Pancreas (tissue), 10 donors: Measurements from ENCODE around the gene TOX2. TPM values are rescaled to one million over a fixed set of nuclear protein-coding genes. Genes with fewer than 3 reads are reported as not detected.

ENCODE experiments used
- ATAC-seq, 4 donors: fragments of 200-7000 bp; cut with Tn5 transposase; one replicate each; pipeline versions ENCODE4 v1.8.0 to v1.9.1; 2020; ENCODE audit warnings: mild to moderate bottlenecking in 4 of 4, moderate library complexity in 4 of 4
- DNase-seq, 6 donors: peaks; one replicate each; pipeline ENCODE4 v3.0.0-alpha.2; 2020
- FAIRE-seq: peaks from 2 replicates; lab custom pipeline; 2012; peaks lifted over from hg19 to GRCh38; lab: Jason Lieb, UNC
- H3K27ac ChIP-seq, 4 donors: fragments of 200-600 bp; sonication (generic); 1 replicate in 3 of 4; 2 replicates in 1 of 4; pipeline versions ENCODE4 v1.5.0 to v1.8.0; 2020
- H3K27me3 ChIP-seq, 4 donors: fragments of 200-600 bp; one replicate each; pipeline ENCODE4 v1.8.0; 2021
- H3K36me3 ChIP-seq, 3 donors: fragments of 200-600 bp; sonication (generic) in 1 of 3; one replicate each; pipeline versions ENCODE4 v1.5.0 to v1.8.0; 2020 to 2021
- H3K4me1 ChIP-seq, 3 donors: fragments of 200-600 bp; one replicate each; pipeline ENCODE4 v1.8.0; 2021
- H3K4me3 ChIP-seq, 4 donors: fragments of 200-600 bp; sonication (generic) in 2 of 4; one replicate each; pipeline versions ENCODE4 v1.5.0 to v1.8.0; 2020 to 2021
- H3K9me3 ChIP-seq, 4 donors: fragments of 200-600 bp; one replicate each; pipeline ENCODE4 v1.8.0; 2021
- WGBS, 2 donors: extraction: QIAGEN DNeasy Blood & Tissue Kit; methylation state at CpG; one replicate each; pipeline ENCODE4 v1.1.7; 2013; 5-methylcytosine and 5-hydroxymethylcytosine counted together
- intact Hi-C, 3 donors: fragments of 100-400 bp; cut with DNase I; formaldehyde crosslinking; loops; one replicate each; pipeline versions ENCODE4 v1.11.1 to v1.14.2; 2022
- polyA plus RNA-seq, 2 donors: library from polyadenylated mRNA; stranded (reverse); fragments of 200-250 nt; gene quantifications; one replicate each; pipeline ENCODE4 v1.2.3, GENCODE V29; 2013
- total RNA-seq, 6 donors: library from RNA; stranded (reverse); fragmentation: NEBNext Ultra II Directional in 4 of 6; extraction: Animal tissue kit (Norgen Biotek cat#: 25700) in 4 of 6; gene quantifications; one replicate each; pipeline versions ENCODE4 v1.2.1 to v1.2.4, GENCODE V29; 2021 to 2023
- TF ChIP-seq, protein P1 (sequence below), 4 donors: fragments of 200-600 bp; sonication (generic) in 3 of 4; IDR thresholded peaks; one replicate each; pipeline versions ENCODE4 v1.5.0 to v1.8.0; 2021; ENCODE audit warnings: antibody characterized with exemption in 4 of 4
- donor health status: healthy with polysubstance abuse.
- donor health status: DM: no; HTN: no; CAD: no; lungs with moderate emphysema.
- donor health status: DM: no; HTN: no; CAD: no.
- donor health status: control.
- donor health status: control.
- donor health status: Bipolar disorder and iron deficiency.
- donor health status: DM: yes; HTN: yes; CAD: no.
- donor health status: DM: no; HTN: no; CAD: no.
- donor health status: DM: no; HTN: no; CAD: no.
- donor health status: DM: yes; HTN: yes; CAD: no.

The TOX2 gene
- total and polyA plus RNA-seq, 8 donors, result 0.24 to 2.3 (median 0.90) TPM

DNA sequence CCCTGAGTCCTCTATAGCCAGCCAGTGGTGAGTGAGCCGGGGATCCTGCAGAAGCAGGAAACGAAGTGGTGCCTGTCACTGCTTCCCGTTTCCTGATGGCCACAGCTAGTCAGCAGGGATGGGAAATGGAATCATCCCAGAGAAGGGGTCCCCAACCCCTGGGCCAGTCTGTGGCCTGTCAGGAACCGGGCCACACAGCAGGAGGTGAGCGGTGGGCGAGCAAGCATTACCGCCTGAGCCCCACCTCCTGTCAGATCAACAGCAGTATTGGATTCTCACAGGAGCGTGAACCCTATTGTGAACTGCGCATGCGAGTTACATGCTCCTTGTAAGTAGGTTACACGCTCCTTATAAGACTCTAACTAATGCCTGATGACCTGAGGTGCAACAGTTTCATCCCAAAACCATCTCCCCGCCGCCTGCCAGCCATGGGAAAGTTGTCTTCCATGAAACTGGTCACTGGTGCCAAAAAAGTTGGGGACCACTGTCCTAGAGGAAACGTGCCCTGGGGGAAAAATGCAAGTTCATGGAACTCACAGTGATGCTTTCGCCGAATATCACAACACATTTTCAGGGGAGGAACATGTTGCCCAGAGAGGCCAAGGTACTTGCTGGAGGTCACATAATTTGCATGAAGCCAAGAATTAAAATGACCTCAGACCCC is 158.5 kb downstream of the TOX2 start:
- DNase-seq (no peak), FAIRE-seq (no peak), ATAC-seq (no peak)
- Histone ChIP-seq H3K36me3 (no peaks in the 10 kb centered on the region), H3K27ac (no peak overlapping the region), H3K27me3 (no peaks in the 10 kb centered on the region), H3K4me3 (no peak overlapping the region), H3K9me3 (no peaks in the 10 kb centered on the region), H3K4me1 (no peaks in the 10 kb centered on the region)
- TF ChIP-seq, protein P1, sequence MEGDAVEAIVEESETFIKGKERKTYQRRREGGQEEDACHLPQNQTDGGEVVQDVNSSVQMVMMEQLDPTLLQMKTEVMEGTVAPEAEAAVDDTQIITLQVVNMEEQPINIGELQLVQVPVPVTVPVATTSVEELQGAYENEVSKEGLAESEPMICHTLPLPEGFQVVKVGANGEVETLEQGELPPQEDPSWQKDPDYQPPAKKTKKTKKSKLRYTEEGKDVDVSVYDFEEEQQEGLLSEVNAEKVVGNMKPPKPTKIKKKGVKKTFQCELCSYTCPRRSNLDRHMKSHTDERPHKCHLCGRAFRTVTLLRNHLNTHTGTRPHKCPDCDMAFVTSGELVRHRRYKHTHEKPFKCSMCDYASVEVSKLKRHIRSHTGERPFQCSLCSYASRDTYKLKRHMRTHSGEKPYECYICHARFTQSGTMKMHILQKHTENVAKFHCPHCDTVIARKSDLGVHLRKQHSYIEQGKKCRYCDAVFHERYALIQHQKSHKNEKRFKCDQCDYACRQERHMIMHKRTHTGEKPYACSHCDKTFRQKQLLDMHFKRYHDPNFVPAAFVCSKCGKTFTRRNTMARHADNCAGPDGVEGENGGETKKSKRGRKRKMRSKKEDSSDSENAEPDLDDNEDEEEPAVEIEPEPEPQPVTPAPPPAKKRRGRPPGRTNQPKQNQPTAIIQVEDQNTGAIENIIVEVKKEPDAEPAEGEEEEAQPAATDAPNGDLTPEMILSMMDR (IDR thresholded peaks at IDR 0.05), result no peak
- WGBS, 2 donors, result 43 to 48% methylated on average over 16 of the region's 16 CpGs
- intact Hi-C loops, result loop anchor here in 2 of 3 donors (10.0 kb wide), 2 partner anchors 318 to 538 kb away; no protein-coding TSS in a partner anchor

DNA sequence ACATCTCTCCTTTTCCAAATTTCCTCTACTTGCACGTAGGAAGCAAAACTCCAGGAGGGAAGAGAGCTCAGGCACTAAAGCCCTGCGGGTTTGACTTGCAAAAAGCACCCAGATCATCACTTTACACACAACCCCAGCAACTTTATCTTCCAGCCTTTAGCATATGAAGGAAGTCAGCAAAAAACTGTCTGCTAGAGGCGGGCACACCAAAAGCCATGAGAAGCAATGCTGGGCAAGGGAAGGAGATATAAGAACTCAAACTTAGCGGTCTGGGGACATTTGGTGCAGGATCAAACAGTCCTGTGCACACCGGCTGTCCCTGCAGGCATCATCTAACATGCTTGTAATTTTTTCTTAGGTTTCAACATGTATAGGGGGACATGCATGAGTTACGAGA is 159.0 kb downstream of the TOX2 start:
- DNase-seq, result no peak
- WGBS, 2 donors, result 49 to 66% methylated on average over 6 of the region's 6 CpGs
- Histone ChIP-seq H3K27ac (no peak overlapping the region), H3K4me1 (no peaks in the 10 kb centered on the region), H3K9me3 (no peaks in the 10 kb centered on the region), H3K27me3 (no peaks in the 10 kb centered on the region), H3K4me3 (no peak overlapping the region), H3K36me3 (no peaks in the 10 kb centered on the region)
- FAIRE-seq, result no peak
- TF ChIP-seq, protein P1 (IDR thresholded peaks at IDR 0.05), result no peak
- intact Hi-C loops, result loop anchor here in 2 of 3 donors (10.0 kb wide), 2 partner anchors 319 to 539 kb away; no protein-coding TSS in a partner anchor
- ATAC-seq, result no peak

DNA sequence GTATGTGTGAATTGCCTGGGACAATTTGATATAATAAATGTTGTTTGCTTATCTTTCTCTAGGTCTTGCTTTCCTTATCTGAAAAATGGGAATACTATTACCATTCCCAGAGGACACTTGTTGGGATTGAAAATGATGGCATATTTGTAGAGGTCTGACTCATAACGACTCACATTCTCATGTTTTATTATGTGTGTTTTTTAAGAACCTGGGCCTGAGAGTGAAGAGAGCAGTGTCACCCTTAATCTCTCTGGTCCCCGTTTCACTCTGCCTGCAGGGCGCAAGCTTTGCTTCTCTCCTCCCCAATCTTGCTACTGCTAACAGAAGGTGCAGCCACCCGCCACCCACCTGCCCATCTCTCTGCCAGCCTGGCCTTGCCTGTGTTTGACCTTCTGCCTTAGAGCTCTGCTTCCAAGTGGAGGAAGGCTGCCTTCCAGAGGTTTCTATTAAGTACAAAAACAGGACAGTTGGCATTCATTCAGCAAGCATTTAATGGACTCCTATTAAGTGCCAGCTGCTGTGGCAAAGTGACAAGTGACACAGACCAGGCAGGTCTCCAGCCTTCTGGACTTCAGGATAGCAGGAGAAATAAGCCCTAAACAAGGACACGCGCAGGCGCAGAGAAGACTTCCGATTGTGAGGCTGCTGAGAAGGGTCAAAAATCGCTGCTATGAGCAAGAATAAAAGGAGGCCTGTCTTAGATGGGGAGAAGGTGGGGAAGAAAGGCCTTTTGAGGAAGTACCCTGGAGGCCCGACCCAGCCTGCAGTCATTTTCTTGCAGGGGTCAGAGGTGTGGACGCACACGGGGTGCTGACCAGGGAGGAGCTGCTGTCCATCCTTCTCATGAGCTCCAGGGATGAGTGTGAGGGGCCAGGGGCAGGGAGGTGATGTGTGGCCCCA is 159.8 kb downstream of the TOX2 start:
- no peaks in the 10 kb centered on the region for H3K27me3 ChIP-seq
- 67 to 68% methylated on average over 12 of the region's 12 CpGs for WGBS, 2 donors
- no peaks in the 10 kb centered on the region for H3K36me3 ChIP-seq
- FAIRE-seq, result no peak
- intact Hi-C loops, result loop anchor here in 2 of 3 donors (10.0 kb wide), 2 partner anchors 320 to 540 kb away; no protein-coding TSS in a partner anchor
- no peaks in the 10 kb centered on the region for H3K9me3 ChIP-seq
- H3K4me1 ChIP-seq, result no peaks in the 10 kb centered on the region
- no peak for ATAC-seq
- DNase-seq, result no peak
- no peak overlapping the region for H3K4me3 ChIP-seq
- TF ChIP-seq, protein P1 (IDR thresholded peaks at IDR 0.05), result no peak
- no peak overlapping the region for H3K27ac ChIP-seq

DNA sequence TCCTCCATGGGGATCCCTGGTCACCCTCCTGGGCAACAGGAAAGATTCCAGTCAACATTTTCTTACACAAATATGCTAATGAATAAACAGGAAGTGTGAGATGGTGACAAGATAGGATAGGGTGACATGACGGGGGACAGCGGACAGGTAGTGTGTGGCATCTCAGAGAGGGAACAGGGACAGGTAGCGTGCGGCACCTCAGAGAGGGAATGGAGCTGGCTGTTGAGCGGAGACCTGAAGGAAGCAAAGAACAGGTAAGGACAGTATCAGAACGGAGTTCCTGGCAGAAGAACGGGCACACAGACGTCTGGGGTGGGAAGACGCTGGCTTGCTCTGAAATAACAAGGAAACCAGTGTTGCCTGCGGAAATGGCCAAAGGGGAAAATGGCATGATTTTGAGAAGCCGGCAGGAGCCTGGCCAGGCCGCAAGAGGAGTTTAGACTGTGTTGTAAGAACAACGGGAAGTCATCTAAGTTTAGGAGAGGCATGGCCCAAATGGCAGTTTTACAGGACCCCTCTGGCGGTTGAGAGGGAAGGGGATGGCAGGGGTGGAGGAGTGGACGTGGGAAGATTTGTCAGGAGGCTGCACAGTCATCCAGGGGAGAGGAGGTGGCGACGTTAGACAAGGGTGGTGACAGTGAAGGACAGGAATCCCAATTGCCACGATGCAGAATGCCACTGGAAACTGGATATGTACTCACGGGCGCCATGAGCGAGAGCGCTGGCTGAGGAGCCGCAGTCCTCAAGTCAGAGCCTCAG is 160.7 kb downstream of the TOX2 start:
- TF ChIP-seq, protein P1 (IDR thresholded peaks at IDR 0.05), result no peak
- FAIRE-seq, result no peak
- no peaks in the 10 kb centered on the region for H3K4me1 ChIP-seq
- DNase-seq, result no peak
- no peaks in the 10 kb centered on the region for H3K9me3 ChIP-seq
- intact Hi-C loops, result loop anchor here in 2 of 3 donors (10.0 kb wide), 2 partner anchors 321 to 541 kb away; no protein-coding TSS in a partner anchor
- WGBS, 2 donors, result 75 to 83% methylated on average over 23 of the region's 23 CpGs
- no peak overlapping the region for H3K27ac ChIP-seq
- no peak for ATAC-seq
- no peak overlapping the region for H3K4me3 ChIP-seq
- H3K27me3 ChIP-seq, result no peaks in the 10 kb centered on the region
- no peaks in the 10 kb centered on the region for H3K36me3 ChIP-seq
